Spleen (tissue), 7 donors: ENCODE data around the gene CACNA1H.
"Not testable (repeated sequence)": the region's sequence is repeated elsewhere in the genome, so short reads cannot be mapped to it uniquely, and the experiment has no call there.

Experiments used
- POLR2A ChIP-seq, 3 donors: fragments of 450-650 bp; IDR thresholded peaks; one replicate each; pipeline ENCODE4 v1.5.1; 2017; ENCODE audit warnings: antibody characterized with exemption in 3 of 3, mild to moderate bottlenecking in 1 of 3
- POLR2AphosphoS5 ChIP-seq, 3 donors: sonication (generic); formaldehyde crosslinking; IDR thresholded peaks; one replicate each; pipeline ENCODE4 v1.5.1; 2017; ENCODE audit warnings: antibody characterized with exemption in 3 of 3
- TF ChIP-seq, protein P1 (sequence below), 11 experiments: fragments of 200-600 bp in 7 of 11; fragments of 450-650 bp in 4 of 11; sonication (generic) in 4 of 11; IDR thresholded peaks in 8 of 11; conservative IDR thresholded peaks in 3 of 11; 1 replicate in 7 of 11; 2 replicates in 4 of 11; pipeline versions ENCODE4 v1.4.0 to v1.8.0; 2016 to 2021; ENCODE audit warnings: antibody characterized with exemption in 11 of 11, inconsistent platforms in 4 of 11, mild to moderate bottlenecking in 1 of 11
- donor health status: DM: no; HTN: no; CAD: no; lungs with moderate emphysema.
- donor health status: DM: no; HTN: no; CAD: no.
- donor health status: DM: no; HTN: no; CAD: no.

DNA sequence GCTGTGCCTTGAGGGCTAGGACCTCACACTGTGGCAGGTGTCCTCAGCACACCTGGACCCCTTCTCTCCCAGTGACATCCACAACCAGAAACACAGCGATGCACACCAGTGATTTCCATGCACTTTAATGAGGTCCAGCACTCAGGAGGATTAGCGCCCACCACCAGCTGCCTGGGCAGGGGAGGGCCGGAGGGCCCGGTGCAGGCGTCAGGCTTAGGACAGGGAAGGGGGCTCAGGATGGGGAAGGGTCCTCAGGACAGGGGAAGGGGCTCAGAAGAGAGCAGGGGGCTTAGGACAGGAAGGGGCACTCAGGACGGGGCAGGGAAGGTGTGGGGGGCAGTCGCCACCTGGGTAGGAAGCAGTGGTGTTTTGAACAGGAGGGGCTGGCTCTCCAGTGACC lies 75.3 kb downstream of the CACNA1H start:
- TF ChIP-seq, protein P1, sequence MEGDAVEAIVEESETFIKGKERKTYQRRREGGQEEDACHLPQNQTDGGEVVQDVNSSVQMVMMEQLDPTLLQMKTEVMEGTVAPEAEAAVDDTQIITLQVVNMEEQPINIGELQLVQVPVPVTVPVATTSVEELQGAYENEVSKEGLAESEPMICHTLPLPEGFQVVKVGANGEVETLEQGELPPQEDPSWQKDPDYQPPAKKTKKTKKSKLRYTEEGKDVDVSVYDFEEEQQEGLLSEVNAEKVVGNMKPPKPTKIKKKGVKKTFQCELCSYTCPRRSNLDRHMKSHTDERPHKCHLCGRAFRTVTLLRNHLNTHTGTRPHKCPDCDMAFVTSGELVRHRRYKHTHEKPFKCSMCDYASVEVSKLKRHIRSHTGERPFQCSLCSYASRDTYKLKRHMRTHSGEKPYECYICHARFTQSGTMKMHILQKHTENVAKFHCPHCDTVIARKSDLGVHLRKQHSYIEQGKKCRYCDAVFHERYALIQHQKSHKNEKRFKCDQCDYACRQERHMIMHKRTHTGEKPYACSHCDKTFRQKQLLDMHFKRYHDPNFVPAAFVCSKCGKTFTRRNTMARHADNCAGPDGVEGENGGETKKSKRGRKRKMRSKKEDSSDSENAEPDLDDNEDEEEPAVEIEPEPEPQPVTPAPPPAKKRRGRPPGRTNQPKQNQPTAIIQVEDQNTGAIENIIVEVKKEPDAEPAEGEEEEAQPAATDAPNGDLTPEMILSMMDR (IDR thresholded peaks at IDR 0.05 in 8 of 11, conservative IDR thresholded peaks at IDR 0.05 in 3 of 11) = not testable (repeated sequence)
- TF ChIP-seq POLR2A, POLR2AphosphoS5 (IDR thresholded peaks at IDR 0.05): not testable (repeated sequence)
